GM20431 (cell line): ENCODE measurements around the gene PLA2G12B.
"Not testable (repeated sequence)": the region's sequence is repeated elsewhere in the genome, so short reads cannot be mapped to it uniquely, and the experiment has no call there.

Experiments
- in situ Hi-C: fragments of 300-500 bp; cut with MseI, MboI; formaldehyde crosslinking; loops from one replicate; pipeline ENCODE4 v1.15.0; 2020; ENCODE audit warnings: low sequenced_read_pairs; ENCODE audit not compliant: unreplicated experiment

Gene PLA2G12B

DNA sequence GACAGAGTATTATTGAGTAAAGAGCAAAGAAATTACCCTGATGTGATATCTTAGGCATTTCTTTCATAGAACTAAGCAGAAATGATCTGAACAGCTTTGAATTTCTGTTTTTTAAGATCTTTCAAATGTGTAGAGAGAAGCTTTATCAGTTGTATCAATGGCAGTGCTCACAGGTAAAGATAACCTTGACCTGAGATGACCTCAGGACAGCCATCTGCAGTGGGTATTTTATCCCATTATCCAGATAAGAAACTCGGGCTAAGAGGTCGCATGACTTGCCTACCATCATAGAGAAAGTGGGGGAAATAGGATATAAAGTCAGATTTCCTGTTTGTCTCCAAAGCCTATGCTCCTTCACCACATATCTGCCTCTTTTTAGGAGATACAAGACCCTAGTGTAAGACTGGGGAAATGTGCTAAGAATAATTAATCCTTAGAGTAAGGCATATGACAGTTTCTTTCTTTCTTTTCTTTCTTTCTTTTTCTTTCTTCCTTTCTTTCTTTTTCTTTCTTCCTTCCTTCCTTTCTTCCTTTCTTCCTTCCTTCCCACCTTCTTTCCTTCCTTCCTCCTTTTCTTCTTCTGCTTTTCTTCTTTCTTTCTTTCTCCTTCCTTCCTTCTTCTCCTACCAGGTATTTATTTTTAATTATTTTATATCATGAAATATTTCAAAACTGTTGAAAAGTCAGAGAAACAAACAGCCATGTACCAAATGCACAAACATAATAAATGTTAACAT is 10.9 kb downstream of the PLA2G12B start:
- in situ Hi-C loops: no loop called here

DNA sequence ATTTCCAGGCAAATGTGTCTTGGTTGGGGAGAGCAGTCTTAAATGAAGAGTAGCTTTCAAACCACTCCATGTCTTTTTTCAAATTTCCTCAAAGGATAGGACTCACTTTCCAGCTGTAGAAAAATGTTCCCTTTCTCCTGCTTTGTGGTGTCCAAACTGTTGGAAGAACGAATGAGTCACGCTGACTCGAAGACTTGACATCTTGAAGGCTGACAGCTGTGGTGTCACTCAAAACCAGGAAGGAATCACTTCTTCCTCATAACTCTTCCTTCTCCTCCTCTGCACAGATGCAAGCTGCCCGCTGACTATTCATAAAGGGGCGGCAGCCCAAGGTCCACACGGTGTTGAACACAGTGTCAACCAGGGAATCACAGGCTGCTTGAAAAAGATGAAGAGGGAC is 19.2 kb downstream of the PLA2G12B start:
- in situ Hi-C loops: no loop called here

DNA sequence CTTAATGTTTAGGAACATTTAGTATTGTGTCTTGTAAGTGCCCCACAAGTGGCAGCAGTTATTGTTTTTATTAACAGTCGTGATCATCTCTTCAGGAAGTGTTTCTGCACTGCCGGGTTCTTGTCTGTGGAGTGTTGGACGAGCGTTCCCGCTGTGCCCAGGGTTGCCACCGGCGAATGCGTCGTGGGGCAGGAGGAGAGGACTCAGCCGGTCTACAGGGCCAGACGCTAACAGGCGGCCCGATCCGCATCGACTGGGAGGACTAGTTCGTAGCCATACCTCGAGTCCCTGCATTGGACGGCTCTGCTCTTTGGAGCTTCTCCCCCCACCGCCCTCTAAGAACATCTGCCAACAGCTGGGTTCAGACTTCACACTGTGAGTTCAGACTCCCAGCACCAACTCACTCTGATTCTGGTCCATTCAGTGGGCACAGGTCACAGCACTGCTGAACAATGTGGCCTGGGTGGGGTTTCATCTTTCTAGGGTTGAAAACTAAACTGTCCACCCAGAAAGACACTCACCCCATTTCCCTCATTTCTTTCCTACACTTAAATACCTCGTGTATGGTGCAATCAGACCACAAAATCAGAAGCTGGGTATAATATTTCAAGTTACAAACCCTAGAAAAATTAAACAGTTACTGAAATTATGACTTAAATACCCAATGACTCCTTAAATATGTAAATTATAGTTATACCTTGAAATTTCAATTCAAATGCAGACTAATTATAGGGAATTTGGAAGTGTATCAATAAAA is 22.2 kb downstream of the PLA2G12B start:
- in situ Hi-C loops: no loop called here

DNA sequence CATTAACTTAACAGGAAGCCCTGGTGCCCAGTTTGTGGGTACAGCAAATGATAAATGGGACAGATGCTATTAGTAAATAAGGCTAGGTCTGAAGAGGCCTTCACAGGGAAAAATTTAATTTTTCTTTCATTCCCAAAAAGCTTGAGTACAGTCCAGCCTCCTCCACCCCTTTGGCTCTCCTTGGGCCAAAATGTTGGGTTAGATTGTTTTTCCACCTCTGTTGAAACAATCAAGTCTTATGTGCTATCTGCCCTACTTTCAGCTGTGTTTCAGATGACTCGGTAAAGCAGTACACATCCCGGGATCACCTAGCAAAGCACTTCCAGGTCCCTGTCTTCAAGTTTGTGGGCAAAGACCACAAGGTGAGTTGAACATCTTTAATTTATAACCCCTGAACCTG is 24.3 kb downstream of the PLA2G12B start:
- in situ Hi-C loops: no loop called here

DNA sequence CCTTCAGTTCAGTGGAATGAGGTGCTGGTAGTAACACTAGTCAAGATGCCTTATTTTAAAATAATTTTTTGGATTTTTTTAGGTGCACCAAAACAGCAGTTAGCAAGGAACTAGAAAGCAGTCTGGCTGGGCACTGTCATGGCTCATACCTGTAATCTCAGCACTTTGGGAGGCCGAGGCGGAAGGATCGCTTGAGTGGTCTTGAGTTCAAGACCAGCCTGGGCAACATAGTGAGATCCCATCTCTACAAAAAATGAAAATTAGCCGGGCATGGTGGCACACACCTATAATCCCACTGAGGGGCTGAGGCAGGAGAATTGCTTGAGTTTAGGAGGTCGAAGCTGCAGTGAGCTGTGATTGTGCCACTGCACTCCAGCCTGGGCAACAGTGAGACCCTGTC is 25.8 kb downstream of the PLA2G12B start:
- in situ Hi-C loops: no loop called here

DNA sequence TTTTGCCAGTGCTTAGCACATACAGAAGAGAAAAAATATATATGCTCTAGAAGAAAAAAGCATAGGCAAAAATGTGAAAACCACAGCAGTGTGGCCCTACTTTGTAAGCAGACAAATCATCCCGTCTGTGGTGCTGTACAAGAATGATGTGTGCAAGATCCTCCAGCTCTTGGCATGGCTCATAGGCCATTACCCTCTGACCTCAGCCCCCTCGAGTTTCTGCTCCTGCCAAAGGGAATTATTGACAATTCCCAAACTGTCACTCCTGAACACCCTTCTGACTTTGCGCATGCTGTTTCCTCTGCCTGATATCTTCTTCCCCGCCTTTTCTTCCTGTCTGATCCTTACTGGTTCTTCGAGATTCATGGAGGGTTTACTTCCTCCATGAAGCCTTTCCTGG is 27.1 kb downstream of the PLA2G12B start:
- in situ Hi-C loops: no loop called here

DNA sequence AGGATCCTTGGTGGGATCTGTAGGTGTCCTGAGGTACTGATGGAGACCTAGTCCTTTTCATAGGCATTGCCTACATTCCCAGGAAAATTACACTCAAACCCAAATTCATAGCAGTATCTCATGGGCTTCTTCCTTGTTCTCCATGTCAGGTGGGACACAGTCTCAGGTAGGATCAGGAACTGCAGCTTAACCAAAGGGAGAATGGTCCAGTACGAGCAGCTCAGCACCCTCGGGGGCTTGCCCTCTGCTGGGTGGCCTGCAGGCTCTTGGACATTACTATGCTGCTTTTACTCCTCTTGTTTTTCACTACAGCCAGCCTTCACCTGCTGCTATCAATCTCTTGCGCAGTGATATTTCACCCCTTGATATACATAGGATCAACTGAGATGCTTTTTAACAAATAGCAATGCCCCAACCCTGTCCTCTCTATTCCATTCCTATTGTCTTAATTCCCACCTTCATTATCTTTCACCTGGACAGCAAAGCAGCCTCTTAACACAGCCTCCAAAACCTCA is 28.6 kb downstream of the PLA2G12B start:
- in situ Hi-C loops: no loop called here

DNA sequence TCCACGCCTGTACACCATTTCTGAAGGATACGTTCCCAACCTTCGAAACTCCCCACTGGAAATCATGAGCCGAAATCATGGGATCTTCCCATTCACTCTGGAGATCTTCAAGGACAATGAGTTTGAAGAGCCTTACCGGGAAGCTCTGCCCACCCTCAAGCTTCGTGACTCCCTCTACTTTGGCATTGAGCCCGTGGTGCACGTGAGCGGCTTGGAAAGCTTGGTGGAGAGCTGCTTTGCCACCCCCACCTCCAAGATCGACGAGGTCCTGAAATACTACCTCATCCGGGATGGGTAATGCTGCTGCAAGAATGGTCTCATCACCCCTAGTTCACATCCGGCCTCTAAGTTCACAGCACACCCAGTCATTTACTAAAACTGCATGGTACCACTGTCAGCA is 30.3 kb downstream of the PLA2G12B start:
- in situ Hi-C loops: no loop called here

DNA sequence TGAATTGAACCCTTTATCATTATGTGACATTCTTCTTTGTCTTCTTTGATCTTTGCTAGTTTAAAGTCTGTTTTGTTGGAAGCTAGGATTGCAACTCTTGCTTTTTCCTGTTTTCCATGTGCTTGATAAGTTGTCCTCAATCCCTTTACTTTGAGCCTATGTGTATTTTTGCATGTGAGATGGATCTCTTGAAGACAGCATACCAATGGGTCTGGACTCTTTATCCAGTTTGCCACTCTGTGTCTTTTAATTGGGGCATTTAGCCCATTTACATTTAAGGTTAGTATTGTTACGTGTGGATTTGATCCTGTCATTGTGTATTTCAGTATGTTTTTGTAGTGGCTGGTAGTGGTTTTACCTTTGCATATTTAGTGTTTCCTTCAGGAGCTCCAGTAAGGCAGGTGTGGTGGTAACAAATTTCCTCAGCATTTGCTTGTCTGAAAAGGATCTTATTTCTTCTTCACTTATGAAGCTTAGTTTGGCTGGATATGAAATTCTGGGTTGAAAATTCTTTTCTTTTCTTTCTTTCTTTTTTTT is 33.4 kb downstream of the PLA2G12B start:
- in situ Hi-C loops: not testable (repeated sequence)

DNA sequence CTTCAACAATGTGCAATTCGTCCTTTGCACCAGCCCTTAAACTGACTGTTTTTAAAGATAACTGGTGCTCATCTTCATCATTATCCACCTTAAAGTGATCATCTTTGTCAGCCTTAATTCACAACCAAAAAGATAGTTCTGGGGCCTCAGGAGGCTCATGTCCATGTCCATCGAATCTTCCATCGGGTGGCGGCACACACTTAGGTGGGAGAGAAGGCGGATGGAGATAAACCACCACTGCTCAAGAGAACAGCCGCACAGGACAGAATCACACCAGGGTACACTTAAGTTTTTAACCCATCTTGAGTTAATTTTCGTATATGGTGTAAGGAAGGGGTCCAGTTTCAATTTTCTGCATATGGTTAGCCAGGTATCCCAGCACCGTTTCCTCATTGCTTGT is 36.3 kb downstream of the PLA2G12B start:
- in situ Hi-C loops: no loop called here

DNA sequence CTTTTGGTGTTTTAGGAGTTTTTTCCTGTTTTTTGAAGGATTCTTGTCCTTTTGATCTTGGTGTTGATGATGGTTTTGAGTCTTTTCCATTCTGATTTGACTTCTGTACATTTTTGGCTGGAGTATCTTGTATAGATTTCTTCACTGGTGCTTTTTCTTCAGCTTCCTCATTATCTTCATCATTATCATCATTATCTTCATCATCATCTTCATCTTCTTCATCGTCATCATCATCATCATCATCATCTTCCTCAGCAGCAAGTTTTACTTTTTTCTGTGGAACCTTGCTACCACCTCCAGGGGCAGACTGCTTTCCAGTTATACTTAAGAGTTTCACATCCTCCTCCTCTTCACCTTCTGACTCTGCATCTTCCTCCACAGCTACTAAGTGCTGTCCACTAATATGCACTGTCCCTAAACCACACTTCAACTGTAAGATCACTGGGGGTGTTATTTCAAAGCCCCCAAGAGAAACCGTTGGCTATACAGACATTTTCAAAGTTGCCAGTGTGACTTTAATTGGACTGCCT is 36.7 kb downstream of the PLA2G12B start:
- in situ Hi-C loops: not testable (repeated sequence)

DNA sequence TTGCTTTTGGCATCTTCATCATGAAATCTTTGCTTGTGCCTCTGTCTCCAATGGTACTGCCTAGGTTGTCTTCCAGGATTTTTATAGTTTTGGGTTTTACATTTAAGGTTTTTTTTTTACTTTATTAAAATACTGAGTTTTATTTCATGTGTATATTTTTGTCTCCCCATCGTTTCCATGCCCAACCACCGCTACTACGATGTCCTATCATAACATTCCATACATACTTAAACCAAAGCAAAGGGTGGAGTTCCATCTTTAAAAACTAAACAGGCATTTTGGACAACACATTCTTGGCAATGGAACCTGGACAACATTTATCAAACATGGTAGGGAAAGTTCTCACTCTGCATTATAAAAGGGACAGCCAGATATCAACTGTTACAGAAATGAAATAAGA is 37.4 kb downstream of the PLA2G12B start:
- in situ Hi-C loops: not testable (repeated sequence)

DNA sequence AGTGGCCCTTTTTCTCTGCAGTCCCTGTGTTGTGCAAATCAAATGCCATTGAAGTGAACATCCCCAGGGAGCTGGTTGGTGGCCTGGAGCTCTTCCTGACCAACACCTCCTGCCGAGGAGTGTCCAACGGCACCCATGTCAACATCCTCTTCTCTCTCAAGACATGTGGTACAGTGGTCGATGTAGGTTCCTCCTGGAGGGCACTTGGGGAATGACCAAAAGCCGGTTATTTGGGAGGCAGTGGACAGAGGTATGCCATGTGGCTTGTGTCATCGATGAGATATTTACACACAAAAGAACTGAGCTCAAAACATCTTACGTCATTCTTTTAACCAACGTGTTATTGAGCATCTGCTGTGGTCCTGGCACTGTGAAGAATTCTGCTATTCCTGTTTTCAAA is 41.3 kb downstream of the PLA2G12B start:
- in situ Hi-C loops: no loop called here

DNA sequence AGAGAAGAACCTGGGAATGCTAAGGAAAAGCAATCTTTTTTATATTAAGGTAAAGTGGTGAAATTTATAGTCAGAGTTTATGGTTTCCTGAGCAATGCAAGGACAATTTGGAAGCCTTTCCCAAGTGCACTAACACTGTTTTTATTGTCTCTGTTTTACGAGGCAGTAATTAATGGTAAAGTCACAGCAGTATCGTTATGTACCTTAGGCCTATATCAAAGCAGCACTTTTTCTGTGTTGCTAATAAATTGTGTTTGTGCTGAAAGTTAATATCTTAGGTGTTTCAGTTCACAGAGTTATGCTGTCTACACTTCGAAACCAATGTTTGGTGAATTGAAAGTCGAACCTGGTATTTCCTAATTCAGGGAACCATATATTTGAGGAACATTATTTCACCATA is 41.9 kb downstream of the PLA2G12B start:
- in situ Hi-C loops: no loop called here

DNA sequence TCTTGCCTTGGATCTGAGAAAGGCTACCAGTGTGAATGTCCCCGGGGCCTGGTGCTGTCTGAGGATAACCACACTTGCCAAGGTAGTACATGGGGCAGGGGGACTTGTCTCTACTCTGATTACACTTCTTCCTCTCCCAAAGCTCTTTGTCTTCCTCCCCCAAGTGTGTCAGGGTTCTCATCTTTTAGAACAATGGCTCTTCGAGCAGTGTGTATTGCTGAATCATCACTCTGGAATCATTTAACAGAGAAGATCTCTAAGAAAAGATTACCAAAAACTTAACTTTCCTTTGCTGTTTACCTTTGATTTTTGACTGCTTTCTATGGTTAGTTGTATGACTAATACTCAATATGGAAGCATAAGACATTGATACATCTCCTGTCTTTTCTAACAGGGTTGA is 42.8 kb downstream of the PLA2G12B start:
- in situ Hi-C loops: no loop called here

DNA sequence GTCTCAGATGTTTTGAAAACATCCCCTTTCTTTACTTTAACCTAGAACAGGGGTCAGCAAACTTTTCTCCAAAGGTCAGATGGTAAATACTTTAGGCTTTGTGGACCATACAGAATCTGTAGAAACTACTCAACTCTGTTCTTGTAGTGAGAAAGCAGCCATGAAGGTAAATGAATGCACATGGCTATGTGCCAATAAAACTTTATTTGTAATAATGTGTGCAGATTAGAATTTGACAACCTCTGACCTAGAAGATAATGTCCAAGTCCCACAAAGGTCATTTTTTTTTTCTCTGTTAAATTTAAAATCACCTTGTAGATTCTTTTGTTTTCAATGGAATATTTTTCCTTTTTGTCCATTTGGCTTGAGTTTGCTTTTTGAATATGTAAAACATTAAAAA is 43.9 kb downstream of the PLA2G12B start:
- in situ Hi-C loops: no loop called here

DNA sequence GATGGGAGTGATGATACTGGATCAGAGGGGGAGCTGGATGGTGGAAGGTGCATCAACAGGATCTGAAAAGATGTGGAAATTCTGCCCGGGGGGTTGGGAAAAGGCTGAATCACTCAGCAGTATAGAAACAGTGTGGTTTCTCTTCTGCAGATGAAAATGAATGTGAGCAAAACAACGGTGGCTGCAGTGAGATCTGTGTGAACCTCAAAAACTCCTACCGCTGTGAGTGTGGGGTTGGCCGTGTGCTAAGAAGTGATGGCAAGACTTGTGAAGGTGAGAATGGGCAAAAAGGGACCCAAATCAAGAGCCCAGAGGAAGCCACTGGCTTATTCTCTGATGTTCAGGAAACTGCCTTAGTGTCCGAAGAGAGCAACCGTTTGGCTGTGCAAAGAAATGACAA is 48.2 kb downstream of the PLA2G12B start:
- in situ Hi-C loops: no loop called here

DNA sequence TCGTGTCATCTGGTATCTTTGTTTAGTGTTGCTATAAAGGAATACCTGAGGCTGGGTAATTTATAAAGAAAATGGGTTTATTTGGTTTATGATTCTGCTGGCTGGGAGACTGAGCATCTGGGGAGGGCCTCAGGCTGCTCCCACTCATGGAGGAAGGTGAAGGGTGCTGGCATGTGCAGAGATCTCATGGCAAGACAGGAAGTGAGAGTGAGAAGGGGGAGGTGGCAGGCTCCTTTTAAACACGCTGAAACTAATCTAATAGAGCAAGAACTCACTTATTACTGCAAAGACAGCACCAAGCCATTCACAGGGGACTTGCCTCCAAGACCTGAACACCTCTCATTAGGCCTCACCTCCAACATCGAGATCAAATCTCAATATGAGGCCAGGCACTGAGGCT is 49.8 kb downstream of the PLA2G12B start:
- in situ Hi-C loops: no loop called here

DNA sequence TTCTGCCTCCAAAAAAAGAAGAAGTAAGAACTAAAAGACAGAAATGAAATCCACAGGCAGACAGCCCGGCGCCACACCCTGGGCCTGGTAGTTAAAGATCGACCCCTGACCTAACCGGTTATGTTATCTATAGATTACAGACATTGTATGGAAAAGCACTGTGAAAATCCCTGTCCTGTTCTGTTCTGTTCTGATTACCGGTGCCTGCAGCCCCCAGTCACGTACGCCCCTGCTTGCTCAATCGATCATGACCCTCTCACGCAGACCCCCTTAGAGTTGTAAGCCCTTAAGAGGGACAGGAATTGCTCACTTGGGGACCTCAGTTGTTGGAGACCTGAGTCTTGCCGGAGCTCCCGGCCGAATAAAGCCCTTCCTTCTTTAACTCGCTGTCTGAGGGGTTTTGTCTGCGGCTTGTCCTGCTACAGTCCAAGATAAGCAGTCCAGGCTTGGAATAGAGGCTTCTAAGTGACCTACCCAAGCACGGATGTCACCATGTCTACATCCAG is 50.6 kb downstream of the PLA2G12B start:
- in situ Hi-C loops: not testable (repeated sequence)

DNA sequence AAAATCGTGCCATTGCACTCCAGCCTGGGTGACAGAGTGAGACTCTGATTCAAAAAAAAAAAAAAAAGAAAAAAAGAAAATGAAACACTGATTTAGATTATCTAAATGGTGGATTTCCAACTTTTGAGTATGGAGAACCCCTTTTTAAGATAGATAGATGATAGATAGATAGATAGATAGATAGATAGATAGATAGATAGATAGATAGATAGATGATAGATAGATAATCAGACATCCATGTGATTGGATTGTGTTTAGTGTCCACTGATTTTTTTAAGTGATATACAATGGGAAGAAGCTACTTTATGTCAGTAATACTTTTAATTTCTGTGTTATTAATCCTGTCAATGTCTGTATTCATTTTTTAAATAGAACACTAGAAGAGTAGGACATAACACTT is 55.1 kb downstream of the PLA2G12B start:
- in situ Hi-C loops: no loop called here

DNA sequence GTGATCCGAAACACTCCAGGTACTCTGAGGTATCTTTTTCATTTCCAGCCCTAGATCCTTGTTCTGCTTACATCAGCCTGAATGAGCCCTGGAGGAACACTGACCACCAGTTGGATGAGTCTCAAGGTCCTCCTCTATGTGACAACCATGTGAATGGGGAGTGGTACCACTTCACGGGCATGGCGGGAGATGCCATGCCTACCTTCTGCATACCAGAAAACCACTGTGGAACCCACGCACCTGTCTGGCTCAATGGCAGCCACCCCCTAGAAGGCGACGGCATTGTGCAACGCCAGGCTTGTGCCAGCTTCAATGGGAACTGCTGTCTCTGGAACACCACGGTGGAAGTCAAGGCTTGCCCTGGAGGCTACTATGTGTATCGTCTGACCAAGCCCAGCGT is 56.0 kb downstream of the PLA2G12B start:
- in situ Hi-C loops: no loop called here
